ENCODE data around the gene SUFU. TPM values are rescaled to one million over a fixed set of nuclear protein-coding genes. Genes with fewer than 3 reads are reported as not detected.

The SUFU gene
- total and polyA plus RNA-seq, 2 donors from 2014 or later, result 6.5 to 18.9 TPM

DNA sequence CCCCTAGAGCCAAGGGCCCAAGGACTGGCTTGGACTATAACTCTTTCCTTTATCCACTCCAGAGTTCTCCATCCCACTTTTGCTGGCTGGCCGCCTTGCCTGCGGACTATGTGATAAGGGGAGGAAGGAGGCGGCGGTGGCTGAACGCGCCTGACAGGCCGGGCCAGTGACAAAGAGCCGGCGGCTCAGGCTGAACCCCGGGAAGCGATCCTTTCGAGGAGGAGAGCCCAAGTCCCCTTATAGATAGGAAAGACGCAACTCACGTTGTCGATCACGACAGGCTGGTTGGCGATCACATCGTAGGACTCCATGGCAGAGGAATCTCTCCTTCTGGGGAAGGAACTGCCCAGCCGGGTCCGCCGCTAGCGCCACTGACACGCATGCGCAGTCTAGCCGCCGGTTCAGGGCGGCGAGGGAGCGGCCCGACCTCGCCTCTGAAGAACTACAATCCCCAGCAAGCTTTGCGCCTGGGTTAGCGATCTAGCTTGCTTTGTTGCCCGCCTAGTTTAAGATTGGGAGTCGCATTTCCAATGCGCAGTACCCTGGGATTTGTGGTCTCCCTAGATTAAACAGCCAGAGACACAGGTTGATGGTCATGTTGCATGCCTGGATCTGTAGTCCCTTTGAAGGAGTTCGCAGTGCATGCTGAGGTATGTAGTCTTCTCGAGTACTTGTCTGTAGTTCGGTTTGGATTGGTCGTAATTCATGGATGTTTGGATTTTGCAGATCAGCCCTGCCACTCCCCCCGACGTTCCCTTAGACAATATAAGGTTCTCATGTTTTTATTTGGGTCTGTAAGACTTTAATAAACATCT, 1.2 kb upstream of the SUFU start, which contains the start of gene ACTR1A:
ACTR1A (minus strand) TSS at position 376 of the 815 bp plus-strand sequence; CDS start at position 311, 65 bp downstream.
- intact Hi-C loops (cut with DNase I), result no loop called here
- H3K4me1 ChIP-seq (ENCODE audit: control insufficient read depth in 2 of 3, insufficient read depth in 2 of 3, low read depth in 1 of 3, low read length in 3 of 3), result peaks cover 0 to 17% (median 15%) of the 10 kb centered on the region in 3 donors
- peak; percentile 95 for FAIRE-seq

DNA sequence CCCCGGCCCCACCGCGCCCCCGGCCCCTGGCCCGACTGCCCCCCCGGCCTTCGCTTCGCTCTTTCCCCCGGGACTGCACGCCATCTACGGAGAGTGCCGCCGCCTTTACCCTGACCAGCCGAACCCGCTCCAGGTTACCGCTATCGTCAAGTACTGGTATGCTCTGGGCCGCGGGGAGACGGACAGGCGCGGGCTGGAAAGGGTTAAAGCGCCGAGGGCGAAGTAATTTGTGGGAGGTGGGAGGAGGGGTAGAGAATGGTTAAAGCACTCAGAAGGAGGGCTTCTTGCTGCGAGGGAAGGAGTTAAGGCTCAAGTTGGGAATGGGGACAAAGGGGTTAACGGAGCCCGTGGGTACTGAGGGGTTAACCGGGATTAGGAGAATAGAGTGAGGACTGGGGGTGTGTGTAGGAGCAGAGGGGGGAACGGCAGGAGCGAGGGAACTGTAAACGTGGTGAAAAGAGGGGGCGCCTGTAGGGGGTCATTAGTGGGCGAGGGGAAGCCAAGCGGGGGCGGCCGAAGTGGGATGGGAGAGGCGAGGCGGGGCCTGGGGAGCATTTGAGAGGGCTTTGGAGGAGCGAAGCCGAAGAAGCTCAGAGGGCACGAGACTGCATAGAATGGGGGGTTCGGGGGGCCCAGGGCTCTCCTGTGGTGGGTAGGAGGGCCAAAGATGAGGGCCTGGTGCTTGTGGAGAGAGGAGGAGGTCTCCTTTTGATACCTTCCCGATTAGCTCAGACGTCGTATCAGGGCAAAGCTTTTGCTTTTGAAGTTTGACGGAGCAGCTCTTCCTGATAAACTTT, 605 bp downstream of the SUFU start:
- peak overlapping the region; percentile 83 to 91 (median 87) for H3K9ac ChIP-seq (ENCODE audit: low read length in 3 of 3)
- peak overlapping the region; percentile 74 to 76 for H3K27ac ChIP-seq (ENCODE audit: low read depth in 2 of 2, low read length in 2 of 2)
- no peaks in the 10 kb centered on the region for H3K27me3 ChIP-seq (ENCODE audit: control insufficient read depth, insufficient read depth, low read length)
- H3K4me1 ChIP-seq (ENCODE audit: control insufficient read depth in 2 of 3, insufficient read depth in 2 of 3, low read depth in 1 of 3, low read length in 3 of 3), result peaks cover 0 to 17% (median 15%) of the 10 kb centered on the region in 3 donors
- H3K9me3 ChIP-seq (ENCODE audit: control insufficient read depth in 2 of 3, insufficient read depth in 1 of 3, low read length in 3 of 3), result no peaks in the 10 kb centered on the region
- FAIRE-seq, result no peak
- peak overlapping the region; percentile 89 to 93 (median 92) for H3K4me3 ChIP-seq (ENCODE audit: low read length in 3 of 3)
- H3K36me3 ChIP-seq (ENCODE audit: control insufficient read depth in 2 of 3, insufficient read depth in 3 of 3, low read length in 3 of 3), result peaks cover 0 to 9% (median 5%) of the 10 kb centered on the region in 3 donors
- intact Hi-C loops (cut with DNase I), result no loop called here
- DNase-seq, result peak; percentile 73 to 91 (median 78)
- TF ChIP-seq, protein P1, sequence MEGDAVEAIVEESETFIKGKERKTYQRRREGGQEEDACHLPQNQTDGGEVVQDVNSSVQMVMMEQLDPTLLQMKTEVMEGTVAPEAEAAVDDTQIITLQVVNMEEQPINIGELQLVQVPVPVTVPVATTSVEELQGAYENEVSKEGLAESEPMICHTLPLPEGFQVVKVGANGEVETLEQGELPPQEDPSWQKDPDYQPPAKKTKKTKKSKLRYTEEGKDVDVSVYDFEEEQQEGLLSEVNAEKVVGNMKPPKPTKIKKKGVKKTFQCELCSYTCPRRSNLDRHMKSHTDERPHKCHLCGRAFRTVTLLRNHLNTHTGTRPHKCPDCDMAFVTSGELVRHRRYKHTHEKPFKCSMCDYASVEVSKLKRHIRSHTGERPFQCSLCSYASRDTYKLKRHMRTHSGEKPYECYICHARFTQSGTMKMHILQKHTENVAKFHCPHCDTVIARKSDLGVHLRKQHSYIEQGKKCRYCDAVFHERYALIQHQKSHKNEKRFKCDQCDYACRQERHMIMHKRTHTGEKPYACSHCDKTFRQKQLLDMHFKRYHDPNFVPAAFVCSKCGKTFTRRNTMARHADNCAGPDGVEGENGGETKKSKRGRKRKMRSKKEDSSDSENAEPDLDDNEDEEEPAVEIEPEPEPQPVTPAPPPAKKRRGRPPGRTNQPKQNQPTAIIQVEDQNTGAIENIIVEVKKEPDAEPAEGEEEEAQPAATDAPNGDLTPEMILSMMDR (IDR thresholded peaks at IDR 0.05; ENCODE audit: borderline replicate concordance, extremely low read depth, insufficient read depth), result no peak

More for the DNA sequence above, 1.2 kb upstream of the SUFU start, which contains the start of gene ACTR1A:
- DNase-seq, result peak; percentile 98 to 100 (median 99)
- H3K4me3 ChIP-seq (ENCODE audit: low read length in 3 of 3), result peak within 1 kb of the TSS; percentile 94 to 100 (median 95)
- TF ChIP-seq, protein P1 (IDR thresholded peaks at IDR 0.05; ENCODE audit: borderline replicate concordance, extremely low read depth, insufficient read depth), result no peak
- H3K27ac ChIP-seq (ENCODE audit: low read depth in 2 of 2, low read length in 2 of 2), result peak within 1 kb of the TSS; percentile 90
- H3K9ac ChIP-seq (ENCODE audit: low read length in 3 of 3), result peak within 1 kb of the TSS; percentile 78 to 98 (median 90)
- H3K27me3 ChIP-seq (ENCODE audit: control insufficient read depth, insufficient read depth, low read length), result no peaks in the 10 kb centered on the region
- H3K36me3 ChIP-seq (ENCODE audit: control insufficient read depth in 2 of 3, insufficient read depth in 3 of 3, low read length in 3 of 3), result no peaks in the 10 kb centered on the region
- H3K9me3 ChIP-seq (ENCODE audit: control insufficient read depth in 2 of 3, insufficient read depth in 1 of 3, low read length in 3 of 3), result no peaks in the 10 kb centered on the region

DNA sequence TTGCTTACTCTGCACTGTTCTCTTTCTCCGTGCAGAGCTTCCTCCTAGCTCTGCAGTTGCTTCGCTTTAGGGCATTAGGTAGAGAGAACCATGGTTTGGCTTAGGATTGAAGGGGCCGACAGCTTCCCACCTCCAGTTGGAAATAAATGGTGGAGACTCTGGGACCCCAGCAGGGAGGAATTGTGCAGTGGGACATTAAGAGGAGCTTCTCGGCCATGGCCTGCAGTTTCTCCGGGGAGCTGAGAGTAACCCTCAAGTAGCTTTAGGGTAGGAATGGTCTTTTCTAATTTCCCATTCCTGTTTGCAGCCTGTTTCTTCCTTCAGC, 1.2 kb downstream of the SUFU start:
- no peaks in the 10 kb centered on the region for H3K9me3 ChIP-seq (ENCODE audit: control insufficient read depth in 2 of 3, insufficient read depth in 1 of 3, low read length in 3 of 3)
- H3K4me1 ChIP-seq (ENCODE audit: control insufficient read depth in 2 of 3, insufficient read depth in 2 of 3, low read depth in 1 of 3, low read length in 3 of 3), result peaks cover 0 to 17% (median 15%) of the 10 kb centered on the region in 3 donors
- H3K9ac ChIP-seq (ENCODE audit: low read length in 3 of 3), result peak overlapping the region in 2 of 3 donors; percentile 83 to 87
- no peak overlapping the region for H3K27ac ChIP-seq (ENCODE audit: low read depth in 2 of 2, low read length in 2 of 2)
- DNase-seq, result peak in 1 of 5 donors; percentile 45
- no peaks in the 10 kb centered on the region for H3K27me3 ChIP-seq (ENCODE audit: control insufficient read depth, insufficient read depth, low read length)
- H3K4me3 ChIP-seq (ENCODE audit: low read length in 3 of 3), result peak overlapping the region; percentile 89 to 93 (median 92)
- TF ChIP-seq, protein P1 (IDR thresholded peaks at IDR 0.05; ENCODE audit: borderline replicate concordance, extremely low read depth, insufficient read depth), result no peak
- FAIRE-seq, result no peak
- H3K36me3 ChIP-seq (ENCODE audit: control insufficient read depth in 2 of 3, insufficient read depth in 3 of 3, low read length in 3 of 3), result peaks cover 0 to 12% (median 8%) of the 10 kb centered on the region in 3 donors
- intact Hi-C loops (cut with DNase I), result no loop called here
